Hematopoietic multipotent progenitor cell treated with erythropoietin and hydrocortisone succinate and interleukin-3 and kit ligand, for 4 days (in vitro differentiated cells): ENCODE results near the gene LHFPL6.

Source experiments
- DNase-seq: peaks from one replicate; pipeline ENCODE4 v3.0.0-alpha.2; 2015

LHFPL6 gene

GRCh38 chr13:39410096-39410901 lies 192.7 kb downstream of the LHFPL6 start:
- peak; percentile 50 for DNase-seq

- DNase-seq, result no peak
Measured at GRCh38 chr13:39408512-39408911, 194.5 kb downstream of the LHFPL6 start.

DNA sequence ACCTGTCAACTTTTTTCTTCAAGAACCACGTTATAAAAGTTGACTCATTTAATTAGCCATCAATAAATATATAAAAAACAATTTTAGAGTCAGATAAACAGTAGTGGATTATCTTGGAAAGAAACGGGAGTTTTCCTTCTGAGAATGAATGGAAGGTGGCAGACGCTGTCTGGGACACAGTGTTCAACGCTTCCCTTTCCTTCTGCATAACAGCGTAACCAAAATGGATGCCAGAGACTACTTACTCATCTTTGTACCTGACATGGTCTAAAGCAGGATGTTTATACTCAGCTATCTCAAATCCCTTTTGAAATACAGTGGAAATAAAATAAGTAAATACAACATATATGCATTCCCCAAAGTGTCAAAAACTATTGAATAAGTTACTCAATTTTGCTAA lies 195.2 kb downstream of the LHFPL6 start:
- no peak for DNase-seq

DNA sequence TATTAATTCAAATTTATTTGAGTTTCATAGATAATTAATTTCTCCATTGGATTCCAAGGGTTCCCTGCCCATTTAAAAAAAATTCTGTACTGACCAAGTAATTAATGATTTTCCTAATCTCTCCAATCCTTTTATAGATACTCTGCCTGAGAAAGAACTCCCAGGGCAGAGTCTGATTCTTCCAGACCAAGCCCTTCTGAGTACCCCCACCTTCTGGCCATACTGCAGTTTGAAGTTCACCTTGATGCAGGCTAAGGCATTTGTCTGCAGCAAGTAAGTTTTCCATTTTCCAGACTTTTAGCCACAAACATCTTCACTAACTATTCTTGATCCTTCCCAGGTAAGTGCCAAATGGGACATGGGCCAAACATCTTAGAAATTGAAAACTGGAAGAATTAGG lies 195.9 kb downstream of the LHFPL6 start:
- DNase-seq, result no peak

DNA sequence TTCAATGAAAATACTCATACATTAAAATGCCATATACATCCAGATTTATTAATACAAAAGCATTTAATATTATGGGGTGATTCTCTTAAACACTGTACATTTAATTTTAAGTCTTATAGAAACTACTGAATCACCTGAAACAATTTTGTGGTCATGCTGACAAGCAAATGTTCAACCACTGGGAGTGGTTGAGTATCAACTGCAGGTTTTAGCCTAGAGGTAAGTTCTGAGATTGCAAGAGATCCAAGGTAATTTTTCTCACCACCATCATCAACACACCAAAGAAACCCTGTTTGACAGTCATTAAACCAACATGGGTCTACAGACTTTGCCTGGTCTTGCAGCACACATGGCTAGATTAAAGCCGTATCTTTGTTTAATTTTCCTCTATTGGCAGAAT lies 196.3 kb downstream of the LHFPL6 start:
- DNase-seq, result peak; percentile 22

DNA sequence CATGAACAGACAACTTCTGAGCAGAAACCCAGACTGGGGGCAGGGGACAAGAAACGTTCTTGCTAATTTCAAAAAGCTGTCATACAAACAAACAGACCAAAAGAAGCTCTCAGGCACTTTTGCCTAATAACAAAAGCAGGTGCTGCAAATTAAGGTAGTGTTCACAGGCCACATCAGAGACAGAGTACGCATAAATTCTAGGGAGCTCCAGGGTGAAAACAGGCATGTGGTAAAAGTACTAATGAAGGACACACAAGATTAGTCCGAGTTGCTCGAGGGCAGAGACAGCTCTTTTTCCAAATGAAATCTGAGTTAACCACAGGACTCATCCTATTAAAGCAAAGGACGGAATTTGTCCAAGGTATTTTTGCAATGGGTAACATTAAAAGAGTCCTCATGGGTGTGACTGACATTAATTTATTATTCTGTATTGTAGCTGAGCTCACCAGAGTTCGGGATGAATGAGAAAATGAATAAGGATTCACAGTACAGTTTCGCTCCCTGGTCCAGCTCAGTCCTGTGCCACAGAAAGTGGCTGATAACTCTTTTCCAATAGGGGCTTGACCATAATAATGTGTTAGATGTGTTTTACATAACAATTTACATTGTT lies 197.3 kb downstream of the LHFPL6 start:
- DNase-seq, result no peak

GRCh38 chr13:39405107-39405506 lies 197.9 kb downstream of the LHFPL6 start:
- no peak for DNase-seq

GRCh38 chr13:39403106-39403505 lies 199.9 kb downstream of the LHFPL6 start:
- no peak for DNase-seq

DNA sequence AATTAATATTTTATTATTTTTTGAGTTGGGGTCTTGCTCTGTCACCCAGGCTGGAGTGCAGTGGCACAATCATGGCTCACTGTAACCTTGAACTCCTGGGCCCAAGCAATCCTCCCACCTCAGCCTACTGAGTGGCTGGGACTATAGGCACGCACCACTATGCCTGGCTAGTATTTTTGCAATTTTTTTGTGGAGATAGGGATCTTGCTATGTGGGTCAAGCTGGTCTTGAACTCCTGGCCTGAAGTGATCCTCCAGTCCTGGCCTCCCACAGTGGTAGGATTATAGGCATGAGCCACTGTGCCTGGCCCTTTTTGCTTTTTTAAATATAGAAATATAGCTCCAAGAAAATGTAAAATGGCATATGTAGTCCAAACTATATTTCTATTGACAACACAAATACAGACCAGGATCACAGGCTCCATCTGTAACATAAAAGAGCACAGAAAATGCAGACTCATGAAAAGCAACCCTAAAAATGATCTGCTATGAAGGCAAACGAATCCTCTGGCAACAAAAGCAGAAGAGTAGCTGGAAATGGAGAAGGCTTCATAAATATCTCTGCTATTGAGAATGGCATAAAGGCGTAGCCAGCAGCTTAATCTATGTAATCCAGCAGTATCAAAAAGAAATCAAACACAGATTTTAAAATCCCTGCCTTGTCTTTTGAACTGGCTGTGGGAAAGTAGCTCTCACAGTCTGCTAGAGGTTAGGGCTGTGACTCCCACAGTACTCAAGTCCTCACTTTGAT lies 200.6 kb downstream of the LHFPL6 start:
- peak; percentile 28 for DNase-seq

DNA sequence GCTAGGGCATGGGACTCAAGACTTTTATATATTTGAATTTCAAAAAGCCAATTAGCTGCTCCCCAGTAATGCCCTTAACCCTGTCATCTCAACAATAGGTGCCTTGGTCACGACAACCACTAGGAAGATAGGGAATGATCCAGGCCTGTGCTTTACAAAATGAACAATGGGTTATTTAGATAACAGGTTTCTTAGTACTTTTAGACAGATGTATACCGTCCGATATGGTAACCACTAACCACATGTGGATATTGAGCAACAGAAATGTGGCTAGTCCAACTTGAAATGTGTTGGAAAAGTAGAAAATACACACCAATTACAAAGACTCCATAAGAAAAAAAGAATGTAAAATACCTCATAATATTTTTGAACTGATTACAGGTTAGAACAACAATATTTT lies 201.2 kb downstream of the LHFPL6 start:
- peak; percentile 97 for DNase-seq

DNA sequence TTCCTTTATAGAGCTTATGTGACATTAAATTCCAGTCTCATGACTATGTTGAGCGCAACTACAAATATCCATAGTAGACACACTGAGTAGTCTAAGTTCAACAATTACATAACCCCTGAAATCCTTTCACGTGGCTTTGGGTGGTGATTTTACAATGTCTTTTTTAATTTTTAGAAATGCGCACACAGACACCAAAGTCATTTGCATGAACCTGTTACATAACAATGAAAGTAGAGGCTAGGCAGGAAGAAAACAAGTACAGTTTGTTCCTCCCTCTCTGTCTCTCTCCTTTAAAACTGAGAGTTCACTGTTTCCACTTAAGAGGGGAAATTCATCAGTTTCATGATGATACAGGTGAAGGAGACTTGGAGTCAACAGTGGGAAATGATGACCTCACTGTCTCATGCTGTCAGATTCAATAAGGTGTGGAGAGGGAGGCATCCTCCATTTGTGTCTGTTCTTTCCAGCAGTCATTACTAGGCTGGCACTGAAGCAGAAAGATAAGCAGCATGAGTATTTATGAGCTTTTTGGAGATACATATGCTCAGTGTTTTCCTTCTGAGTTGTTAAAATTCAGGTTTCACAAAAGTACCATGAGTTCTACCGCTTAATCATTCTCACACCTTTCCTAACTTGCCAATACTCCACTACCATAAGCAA lies 201.8 kb downstream of the LHFPL6 start:
- DNase-seq, result peak; percentile 67

- DNase-seq, result no peak
Measured at GRCh38 chr13:39399102-39399501, 203.9 kb downstream of the LHFPL6 start.

GRCh38 chr13:39397896-39398265 lies 205.1 kb downstream of the LHFPL6 start:
- DNase-seq, result no peak

DNA sequence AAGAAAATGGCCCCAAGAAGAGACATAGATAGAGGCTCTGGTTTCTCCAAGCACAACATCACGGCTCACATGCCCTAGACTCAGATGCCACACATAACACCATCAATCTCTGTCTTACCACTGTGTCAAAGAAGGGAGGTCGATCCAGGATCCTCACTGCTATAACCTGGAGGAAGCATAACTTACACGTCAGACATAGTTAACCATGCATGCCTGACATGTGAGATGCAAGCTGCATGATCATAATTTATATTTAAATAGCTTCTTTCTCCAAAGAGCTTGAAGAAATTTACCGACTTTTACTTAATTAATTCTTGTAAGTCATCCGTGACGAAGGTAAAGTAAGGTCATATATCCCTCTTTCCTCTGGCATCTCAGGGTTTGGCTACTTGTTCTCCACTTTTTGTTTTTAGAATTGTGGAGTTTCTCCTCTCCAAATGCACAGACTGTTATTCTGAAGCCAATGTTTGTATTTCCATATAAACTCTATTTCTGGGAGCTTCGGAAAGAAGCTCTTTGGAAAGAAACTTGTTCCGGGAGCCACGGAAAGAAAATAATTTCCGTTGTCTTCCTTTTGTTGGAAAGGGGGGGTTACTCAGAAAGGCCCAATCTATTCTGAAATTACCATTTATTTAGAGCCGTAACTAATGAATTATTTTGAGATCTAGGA lies 205.6 kb downstream of the LHFPL6 start:
- no peak for DNase-seq

DNA sequence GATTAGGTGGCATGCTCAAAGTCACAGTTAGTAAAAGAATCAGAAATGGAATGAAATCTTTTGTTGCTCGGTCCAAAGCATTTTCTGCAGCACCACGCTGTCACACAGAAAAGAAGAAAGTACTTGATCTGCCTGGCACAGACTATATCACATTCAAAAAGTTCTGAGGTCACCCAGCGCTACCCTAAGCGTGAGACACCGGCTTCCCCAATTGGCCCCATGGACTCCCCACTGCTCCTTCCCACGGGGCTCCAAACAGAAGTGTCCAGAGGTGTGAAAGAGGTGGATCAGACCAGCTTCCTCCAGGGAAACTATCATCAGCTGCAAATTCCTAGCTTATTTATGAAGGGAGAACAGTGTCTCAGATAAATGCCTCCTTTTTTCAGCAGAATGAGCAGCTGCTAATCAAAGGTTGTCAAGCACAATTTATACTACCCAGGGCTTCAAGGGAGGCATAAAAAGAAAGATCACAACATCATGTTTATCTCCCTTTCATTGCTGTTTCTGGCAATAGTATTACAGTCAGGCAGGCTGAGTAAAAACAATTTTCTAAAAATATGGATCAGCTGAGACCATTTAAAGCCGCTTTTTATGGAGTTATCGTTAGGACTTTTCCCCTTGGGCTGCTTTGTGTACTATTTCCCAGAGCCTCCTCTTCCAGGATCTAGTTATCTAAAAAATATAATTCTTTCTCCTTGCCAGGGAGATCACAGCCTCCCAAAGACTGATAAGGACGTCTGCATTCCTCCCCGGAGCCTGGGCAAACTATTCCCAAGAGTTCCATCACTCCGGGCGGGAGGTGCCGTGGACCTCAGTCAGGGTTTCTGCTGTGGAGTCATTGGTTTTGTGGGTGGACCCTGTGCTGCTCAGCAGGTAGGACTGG lies 208.0 kb downstream of the LHFPL6 start:
- no peak for DNase-seq

GRCh38 chr13:39391761-39392160 lies 211.2 kb downstream of the LHFPL6 start:
- no peak for DNase-seq

DNA sequence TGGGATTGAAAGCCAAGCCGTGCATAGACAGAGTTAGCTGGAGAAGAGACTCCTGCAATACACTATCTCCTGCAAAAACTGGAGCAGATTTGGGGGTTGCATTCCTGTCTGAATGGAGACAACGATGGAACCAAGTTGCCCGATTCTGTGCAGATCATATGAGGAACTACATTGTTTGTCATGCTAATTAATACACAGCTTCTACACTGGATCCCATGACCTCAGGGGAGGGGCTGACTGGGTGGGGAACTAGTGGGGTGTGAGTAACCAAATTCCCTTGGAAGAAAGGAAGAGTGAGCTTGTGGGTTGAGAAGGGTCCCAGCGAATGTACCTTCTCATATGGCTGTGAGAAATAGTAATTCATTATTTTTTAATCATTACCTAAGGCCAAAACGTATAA lies 214.0 kb downstream of the LHFPL6 start:
- DNase-seq, result no peak

DNA sequence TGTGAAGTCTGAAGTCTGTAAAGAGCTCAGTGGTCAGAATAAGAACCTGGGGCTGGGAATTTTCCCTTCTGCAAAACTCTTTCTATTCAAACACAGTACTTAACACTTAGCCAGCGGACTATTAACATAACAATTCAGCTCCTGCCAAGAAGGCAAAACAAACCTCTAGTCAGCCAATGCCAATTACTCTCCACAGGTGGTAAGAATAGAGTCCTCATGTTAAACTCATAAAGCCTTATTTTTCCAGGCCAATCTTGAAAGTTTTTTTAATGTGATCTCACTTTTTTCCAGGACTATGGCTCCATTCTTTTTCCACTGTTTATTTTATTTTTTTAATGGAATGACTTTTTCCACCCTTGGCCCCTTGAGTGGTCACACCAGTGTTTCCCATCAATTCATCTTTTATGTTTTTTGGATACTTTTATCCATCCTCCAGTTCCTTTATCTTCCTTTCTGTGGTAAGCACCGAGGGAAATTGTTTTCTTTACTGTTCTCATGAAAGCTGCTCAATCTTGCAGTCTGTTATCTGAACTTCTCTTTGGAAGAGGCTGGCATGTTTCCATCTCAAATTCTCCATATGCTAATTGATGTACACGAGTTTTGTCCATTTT lies 217.3 kb downstream of the LHFPL6 start:
- DNase-seq, result peak; percentile 19

GRCh38 chr13:39385154-39385553 lies 217.8 kb downstream of the LHFPL6 start:
- DNase-seq, result no peak

GRCh38 chr13:39381456-39381855 lies 221.5 kb downstream of the LHFPL6 start:
- no peak for DNase-seq
